Measurements from ENCODE around the gene KPTN.

The KPTN gene

DNA sequence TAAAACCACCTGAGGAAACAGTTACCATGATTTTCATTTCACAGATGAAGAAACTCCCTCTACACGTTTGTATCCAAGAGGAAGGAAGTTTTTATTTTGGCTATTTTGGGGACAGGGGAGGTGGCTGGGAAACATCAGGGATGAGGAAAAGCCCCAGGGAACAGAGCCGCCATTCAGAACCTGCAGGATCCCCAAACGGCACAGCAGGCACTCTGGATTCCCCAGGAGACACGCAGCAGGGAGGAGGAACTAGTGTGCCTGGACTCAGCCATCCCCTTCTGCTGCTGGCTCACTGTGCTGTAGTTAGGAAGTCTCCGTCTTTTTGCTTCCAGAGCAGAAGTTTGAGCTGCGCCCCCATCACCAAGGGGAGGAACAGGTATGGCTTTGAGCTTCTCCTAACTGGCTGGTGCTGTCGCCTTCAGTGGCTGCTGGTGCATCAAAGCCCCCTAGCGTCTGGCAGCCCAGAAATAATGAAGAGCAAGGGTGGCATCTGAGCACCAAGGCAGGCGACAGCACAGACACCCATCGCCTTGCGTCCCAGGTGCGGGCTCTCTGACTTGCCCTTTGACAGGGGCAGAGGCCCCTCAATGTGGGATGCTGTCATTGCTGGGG is 26.6 kb upstream of the KPTN start:
- peak in 21 of 42 donors; percentile 35 to 78 (median 57) for DNase-seq
- intact Hi-C loops (cut with DNase I) = loop anchor here (5.0 kb wide), 2 partner anchors 68 to 102 kb away; no protein-coding TSS in a partner anchor

DNA sequence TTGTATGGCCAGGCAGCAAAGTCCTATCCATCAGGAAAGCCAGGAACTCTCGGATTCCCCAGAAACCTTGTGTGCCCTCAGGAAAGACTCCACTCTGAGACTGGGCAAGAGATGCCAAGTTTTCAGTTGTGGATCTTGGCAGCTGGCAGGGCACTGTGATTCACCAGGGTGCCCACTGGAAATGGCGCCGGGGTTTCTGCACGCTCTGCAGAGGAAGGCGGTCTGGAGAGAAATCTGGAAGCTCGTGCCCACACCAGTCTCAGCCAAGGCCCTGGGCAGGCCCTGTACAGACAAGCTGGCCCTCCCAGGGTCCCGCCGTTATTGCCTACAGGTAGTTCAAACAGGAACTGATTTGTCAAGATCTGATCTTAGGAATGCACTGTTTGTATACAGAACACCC is 26.0 kb upstream of the KPTN start:
- intact Hi-C loops (cut with DNase I) = loop anchor here (5.0 kb wide), 2 partner anchors 68 to 102 kb away; no protein-coding TSS in a partner anchor
- DNase-seq = peak in 11 of 42 donors; percentile 17 to 75 (median 56)

DNA sequence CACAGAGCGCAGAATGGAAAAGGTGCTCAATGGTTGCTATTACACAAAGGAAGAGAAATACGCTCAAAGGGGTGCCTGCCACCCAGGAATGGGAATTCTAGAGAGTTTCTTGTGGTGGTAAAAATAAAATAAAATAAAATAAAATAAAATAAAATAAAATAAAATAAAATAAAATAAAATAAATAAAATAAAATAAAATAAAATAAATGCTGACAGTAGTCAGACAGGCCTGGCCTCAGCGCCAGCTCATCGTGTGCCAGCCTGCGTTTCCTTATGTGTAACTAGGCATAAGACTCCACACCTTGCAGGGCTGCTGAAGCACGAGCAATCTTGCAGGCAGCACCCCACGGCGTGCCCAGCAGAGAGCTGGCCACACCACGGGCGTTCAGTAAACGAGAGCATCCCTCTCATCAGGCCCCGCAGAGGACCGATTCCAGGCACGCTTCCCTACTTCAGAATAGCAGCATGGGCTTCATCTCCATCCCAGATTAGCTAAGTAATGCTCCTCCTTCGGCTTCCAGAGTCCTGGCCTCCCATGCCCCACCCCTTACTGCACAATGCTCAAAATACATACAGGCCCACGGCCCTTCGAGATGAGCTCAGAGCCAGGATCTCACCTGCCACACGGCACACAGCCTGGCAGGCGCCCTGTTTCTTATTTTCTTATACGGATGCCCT is 25.3 kb upstream of the KPTN start:
- no peak for DNase-seq
- intact Hi-C loops (cut with DNase I) = no loop called here

DNA sequence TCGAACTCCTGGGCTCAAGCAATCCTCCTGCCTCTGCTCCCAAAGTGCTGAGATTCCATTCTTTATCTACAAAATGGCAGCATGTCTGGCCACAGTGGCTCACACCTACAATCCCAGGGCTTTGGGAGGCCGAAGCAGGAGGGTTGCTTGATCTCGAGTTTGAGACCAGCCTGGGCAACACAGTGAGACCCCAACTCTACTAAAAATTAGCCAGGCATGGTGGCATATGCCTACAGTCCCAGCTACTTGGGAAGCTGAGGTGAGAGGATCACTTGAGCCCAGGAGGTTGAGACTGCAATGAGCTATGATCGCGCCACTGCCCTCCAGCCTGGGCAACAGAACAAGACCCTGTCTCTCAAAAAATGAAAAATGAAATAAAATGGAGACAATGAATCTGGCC is 24.7 kb upstream of the KPTN start:
- no peak for DNase-seq
- intact Hi-C loops (cut with DNase I) = no loop called here

DNA sequence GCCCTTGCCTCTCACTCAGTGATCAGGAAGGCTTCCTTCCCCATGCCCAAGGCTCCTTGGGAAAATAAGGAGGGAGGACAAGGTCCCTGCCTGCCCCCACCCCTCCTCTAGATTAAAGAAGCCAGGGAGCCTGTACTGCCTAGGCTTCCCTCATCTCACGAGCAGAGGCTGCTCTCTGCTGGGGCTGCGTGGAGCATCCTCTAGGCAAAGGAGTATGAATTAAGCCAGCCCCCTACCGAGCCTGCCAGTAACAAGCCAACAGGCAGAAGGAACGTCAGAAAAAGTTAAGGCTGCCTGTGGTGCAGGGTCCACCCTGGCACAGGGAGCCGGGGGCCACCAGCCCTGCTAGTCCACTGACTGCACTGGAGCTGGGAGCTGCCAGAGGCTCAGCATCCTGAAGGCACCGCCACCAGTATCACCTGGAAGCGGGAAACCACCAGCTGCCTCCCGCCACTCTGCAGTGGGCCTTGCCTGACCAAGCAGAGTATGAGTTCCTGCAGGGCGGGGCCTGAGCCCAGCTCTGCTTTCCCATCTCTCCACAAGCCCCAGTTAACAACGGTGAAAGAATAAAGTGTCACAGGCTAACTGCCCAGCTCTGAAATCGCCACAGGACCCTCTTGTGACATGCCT is 24.0 kb upstream of the KPTN start:
- intact Hi-C loops (cut with DNase I) = no loop called here
- DNase-seq = peak in 31 of 42 donors; percentile 47 to 91 (median 64)

DNA sequence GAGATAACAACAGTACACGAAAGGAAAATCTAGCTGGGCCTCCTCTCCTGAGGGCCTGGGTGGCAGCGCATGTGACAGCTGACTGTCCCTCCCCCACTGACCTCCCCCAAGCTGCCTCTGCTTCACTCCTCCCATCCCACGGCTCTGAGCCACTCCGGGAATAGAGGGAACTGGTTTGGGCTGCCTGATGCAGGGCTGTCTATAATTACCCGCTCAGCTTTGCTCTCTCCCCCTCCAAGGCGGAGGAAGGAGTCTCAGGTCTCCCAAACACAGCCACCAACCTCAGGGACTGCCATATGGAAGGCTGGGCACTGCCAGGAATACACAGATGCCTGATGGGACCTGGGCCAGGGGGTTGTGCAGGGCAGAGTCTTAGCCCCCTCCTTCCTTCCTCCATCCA is 23.0 kb upstream of the KPTN start:
- intact Hi-C loops (cut with DNase I) = no loop called here
- DNase-seq = peak in 35 of 42 donors; percentile 39 to 91 (median 67)

DNA sequence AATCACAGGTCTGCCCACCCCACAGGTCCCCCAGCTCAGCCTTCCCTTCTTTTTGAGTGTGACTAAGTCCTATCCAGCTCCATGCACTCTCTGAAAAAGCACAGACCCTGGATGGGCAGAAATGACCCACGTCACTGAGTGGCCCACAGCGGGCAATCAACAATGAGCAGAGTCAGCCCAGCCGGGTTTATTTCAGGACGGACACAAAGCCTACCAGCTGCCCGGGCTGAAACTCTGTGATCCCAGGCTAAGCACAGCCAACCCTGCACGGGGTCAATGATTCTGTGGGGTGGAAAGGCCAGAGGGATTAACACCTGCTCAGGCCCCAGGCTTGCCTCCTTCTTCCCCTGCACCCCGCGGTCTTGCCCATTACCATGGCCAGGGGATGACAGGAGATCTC is 22.4 kb upstream of the KPTN start:
- no peak for DNase-seq
- intact Hi-C loops (cut with DNase I) = no loop called here

DNA sequence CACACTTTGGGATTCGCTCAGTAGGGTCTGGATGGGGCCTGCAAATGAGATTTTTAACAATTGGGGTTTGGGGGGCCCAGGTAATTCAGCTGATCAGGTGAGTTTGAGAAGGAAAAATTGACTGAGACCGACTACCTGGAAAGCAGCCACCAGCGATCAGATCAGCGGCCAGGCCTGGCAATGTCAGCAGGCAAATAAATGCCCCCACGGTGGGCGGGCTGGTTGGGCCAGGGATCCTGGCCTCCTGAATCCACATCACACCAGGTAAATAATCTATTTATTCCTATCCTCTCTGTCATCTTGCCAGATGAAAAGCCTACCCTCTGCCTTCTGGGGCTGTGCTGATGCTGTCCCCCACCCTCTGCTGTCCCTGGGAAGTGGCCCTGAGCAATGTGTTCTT is 21.5 kb upstream of the KPTN start:
- intact Hi-C loops (cut with DNase I) = no loop called here
- DNase-seq = no peak

DNA sequence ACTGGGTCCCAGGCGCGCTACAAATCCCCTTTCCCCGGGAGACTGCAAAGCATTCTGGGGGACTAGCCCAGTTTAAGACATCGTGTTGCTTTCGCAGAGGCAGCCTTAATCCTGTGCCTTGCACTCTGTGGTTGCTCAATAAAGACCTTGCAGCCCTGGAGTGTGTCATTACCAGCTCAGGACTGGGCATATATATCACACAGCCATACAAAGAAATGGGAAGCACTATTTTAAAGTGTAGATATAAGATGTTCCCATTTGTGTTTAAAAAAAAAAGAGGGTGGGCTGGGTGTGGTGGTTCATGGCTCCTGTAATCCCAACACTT is 19.8 kb upstream of the KPTN start:
- intact Hi-C loops (cut with DNase I) = no loop called here
- no peak for DNase-seq

DNA sequence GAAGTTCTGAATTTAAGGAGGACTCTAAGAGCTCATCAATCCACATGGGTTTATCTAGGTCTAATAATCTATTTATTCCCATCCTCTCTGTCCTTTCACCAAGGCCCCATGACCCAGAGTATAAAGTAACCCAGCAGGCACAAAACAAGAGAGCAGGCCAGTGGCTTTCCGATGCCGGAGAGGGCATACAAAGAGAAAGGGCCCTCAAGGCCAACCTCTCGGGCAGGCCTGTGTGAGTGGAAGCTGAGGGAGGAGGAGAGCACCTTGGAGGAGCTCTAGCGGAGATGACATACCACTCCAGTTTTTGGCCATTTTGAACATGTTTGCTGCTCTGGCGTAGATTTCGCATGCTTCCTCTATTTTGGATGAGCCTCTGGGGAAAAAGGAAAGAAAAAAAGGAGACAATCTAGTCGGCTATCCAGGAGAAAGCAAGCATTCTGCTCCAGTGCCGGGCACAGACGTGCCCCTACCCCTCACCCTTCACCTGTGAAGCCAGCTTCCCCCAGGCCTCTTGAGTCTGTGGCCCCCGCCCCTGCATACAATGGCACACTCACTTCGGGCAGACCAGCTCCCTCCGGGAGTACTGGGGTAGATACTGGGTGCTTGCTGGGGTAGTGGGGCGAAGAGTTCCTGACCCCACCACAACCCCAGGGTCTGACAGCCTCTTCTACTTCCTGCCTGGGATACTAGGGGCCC is 19.3 kb upstream of the KPTN start:
- no peak for DNase-seq
- intact Hi-C loops (cut with DNase I) = no loop called here

DNA sequence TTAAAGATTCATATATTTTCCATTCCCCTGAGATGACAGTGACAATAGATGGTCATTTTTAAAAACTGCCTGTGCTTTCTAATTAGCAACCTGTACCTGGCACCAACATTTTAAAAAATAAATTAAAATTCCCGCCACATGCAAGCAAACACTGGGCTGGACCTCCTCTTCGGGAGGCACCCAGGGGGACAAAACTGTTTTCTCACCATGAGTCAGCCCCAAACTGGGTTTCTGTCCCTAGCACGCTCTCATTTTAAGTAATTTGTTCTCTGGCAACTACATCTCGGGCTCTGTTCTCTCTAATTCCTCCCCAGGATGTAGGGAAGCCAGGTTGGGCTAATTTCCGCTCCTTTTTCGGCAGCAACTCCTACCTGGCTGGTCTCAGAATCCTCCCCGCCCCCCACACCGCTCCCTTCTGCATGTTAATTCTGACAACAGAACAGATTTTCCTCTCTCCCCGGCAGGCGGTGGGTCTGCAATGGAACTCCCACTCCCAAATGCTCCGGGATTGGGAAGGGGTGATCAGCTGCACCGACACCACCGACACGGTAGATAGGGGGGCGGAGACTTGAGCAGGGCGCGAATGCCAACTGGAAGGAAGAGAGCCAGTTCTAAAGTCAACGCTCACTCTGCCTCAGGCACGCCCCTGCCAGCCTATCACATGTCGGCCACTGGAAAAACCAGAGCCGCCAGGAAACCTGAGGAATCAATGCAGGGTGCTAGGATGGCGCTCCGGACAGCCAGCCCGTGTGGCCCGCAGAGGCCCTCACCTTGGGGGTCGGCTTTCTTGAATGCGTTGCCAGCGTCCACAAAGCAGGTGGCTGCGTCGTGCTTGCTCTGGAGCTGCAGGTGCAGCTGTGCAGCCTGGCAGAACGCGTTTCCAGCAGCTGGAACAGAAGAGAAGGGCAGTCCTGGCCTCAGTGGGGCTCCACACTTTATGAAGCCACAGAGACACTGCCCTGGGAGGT is 16.1 kb upstream of the KPTN start:
- DNase-seq = peak in 37 of 42 donors; percentile 49 to 86 (median 67)

DNA sequence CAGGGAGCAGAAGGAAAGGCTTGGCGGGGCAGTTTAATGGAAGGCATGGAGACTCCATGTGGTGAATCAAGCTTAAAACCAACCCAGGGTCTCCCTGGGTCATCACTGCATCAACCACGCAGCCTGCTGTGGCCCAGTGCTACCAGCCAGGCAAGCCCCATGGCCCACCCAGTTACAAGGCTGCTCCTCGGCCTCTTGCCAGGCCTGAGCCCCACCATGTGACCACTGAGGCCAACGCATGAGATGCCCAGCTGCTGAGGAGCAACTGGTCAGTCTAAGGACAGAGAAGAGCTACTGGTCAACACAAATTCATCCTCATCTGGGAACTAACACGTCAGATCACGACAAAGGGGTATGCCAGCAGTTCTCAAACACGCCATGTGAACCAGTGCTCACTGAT is 15.4 kb upstream of the KPTN start:
- DNase-seq = no peak
- intact Hi-C loops (cut with DNase I) = no loop called here

More for the DNA sequence above, 16.1 kb upstream of the KPTN start:
- intact Hi-C loops (cut with DNase I) = no loop called here

DNA sequence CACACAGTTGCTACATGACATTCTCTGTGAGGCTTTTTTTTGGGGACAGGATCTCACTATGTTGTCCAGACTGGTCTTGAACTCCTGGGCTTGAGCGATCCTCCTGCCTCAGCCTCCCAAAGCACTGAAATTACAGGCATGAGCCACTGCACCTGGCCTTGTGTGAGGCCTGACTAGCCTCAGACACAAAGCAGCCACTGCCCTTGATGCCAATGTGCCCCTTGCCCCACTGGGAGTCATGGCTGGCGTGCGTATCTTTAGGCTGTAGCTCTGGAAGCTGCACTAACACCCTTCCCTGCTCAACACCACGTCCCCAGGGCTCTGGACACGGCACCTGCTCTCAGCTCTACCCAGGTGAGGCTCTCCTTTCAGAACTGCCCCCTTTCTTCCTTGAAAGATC is 14.5 kb upstream of the KPTN start:
- intact Hi-C loops (cut with DNase I) = no loop called here
- DNase-seq = no peak

DNA sequence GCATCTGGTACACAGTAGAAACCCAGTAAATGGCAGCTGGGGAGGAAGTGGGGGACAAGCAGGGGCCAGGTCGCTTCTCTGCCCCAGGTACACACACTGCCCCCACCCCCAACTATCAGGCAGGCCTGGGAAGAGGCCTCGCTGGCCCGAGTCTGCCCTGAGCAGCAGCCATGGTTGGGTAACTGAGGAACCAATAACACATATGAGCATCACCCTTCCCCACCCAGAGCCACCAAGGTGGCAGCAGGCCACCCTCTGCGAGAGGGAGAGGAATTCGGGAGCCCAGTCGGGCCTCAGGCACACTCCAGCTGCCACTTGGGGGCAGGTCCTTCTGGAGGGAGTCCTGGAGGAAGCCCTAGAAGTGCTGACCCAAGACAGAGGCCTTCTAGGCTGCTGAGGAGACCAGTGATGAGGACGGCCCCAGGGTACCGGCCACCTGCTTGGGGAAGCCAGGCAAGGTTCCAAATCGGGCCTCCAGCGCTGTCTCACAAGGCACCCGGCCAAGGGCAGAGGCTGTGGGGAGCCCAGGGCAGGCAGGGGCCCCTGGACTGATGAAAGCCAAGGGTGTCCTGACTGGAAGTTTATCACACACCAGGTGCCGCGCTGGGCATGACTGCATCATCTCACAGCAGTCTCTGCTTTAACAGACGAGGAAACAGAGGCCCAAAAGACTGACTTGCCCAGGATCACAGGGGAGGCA is 14.0 kb upstream of the KPTN start:
- DNase-seq = no peak
- intact Hi-C loops (cut with DNase I) = no loop called here

DNA sequence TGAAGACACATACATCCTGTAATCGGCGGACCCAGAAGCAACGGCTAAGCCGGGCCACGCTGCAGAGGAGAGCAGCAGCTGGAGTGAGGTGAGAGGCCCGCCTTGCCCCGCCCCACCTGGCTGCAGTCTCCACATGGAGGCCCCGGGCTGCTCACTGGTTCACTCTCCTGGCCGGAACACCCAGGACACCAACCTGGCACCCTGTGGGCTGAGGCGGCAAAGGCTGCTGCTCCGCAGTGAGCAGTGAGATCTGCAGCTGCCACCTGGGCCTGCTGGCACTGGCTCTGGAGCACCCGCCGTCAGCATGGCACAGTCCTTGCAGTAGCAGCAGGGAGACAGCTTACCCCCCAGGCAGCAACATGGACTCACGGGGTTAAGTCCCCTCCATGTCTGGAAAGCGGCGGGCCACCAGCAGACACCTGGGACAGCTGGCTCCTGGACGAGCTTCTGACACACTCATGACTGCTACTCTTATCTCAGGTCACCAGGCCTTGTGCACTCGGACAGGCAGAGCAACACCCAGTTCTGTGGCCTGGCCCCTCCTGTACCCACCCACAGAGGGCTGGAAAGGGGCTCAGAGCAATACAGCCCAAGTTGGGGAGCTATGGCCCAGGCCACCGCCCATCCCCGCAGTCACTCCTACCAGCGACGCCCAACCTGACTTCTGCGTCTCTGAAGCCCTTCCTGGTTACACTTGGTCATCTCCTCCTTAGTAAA is 13.2 kb upstream of the KPTN start:
- DNase-seq = peak in 19 of 42 donors; percentile 25 to 72 (median 50)
- intact Hi-C loops (cut with DNase I) = no loop called here

DNA sequence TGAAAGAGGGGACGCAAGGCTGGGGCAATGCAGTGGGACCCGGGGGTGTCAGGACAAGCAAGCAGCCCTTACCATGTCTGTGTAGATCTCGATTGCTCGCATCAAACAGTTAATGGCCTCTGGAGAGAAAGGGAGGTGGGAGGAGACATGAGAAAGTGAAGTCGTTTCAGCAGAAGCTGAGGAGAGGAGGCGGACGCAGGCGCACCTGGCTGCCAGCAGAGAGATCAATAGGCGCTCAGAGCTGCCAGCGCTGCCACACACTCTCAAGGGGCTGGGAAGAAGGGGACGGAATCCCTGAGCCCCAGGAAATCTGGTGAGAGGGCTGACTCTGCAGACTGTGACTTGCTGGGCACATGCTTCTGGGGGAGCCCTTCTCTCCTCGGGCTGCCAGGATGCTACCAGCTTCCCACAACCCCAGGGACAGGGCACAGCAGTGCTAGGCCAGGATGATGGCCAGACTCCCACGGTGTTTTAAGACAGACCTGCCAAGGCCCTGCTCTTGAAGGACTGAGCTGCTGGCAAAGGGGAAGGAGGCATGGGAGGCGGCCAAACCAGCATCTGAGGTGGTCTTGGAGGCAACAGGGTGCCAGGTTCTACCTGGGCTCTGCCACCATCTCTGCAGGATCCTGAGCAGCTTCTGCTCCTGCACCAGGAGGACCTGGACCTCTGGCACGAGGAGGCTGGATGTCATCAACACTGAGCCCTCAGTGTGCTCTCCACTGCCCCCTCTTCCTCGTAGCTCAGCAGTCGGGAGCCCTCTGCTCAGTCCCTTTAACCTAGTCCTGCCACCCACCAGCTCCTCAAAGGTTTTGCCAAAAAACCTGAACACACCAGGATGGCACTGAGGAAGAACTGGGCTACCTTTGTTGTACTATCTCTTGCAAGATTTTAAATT is 11.7 kb upstream of the KPTN start:
- intact Hi-C loops (cut with DNase I) = no loop called here
- peak in 41 of 42 donors; percentile 53 to 93 (median 78) for DNase-seq

DNA sequence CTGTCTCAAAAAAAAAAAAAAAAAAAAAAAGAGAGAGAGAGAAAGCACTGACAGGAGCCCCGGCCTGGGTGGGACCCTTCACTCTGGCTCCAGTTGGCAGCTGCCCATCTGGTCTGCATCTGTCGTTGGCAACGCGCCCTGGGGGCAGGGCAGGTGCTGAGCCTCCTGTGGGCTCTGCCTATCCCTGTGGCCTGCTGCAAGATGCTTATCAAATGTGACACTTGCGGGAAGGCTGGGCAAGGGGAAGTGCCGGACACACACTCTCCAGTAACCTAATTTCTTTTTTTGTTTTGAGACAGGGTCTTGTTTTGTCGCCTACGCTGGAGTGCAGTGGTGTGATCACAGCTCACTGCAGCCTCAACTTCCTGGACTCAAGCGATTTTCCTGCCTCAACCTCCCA is 10.7 kb upstream of the KPTN start:
- DNase-seq = peak in 1 of 42 donors; percentile 24
- intact Hi-C loops (cut with DNase I) = no loop called here

All from head of caudate nucleus (tissue), 42 donors.